Hepatocyte (in vitro differentiated cells): ENCODE results near the gene CAPN13. TPM values are rescaled to one million over a fixed set of nuclear protein-coding genes. Genes with fewer than 3 reads are reported as not detected.
"Not testable (repeated sequence)": the region's sequence is repeated elsewhere in the genome, so short reads cannot be mapped to it uniquely, and the experiment has no call there.

Source experiments
- DNase-seq: peaks from one replicate; pipeline ENCODE4 v3.0.0-alpha.2; 2016; ENCODE audit warnings: low spot score
- H2AFZ ChIP-seq: fragments of 200-600 bp; sonication (generic); 2 replicates; pipeline ENCODE4 v1.6.0; 2016; ENCODE audit warnings: antibody characterized with exemption, mild to moderate bottlenecking
- H3K27ac ChIP-seq: fragments of 200-600 bp; sonication (generic); 2 replicates; pipeline ENCODE4 v1.5.1; 2016; ENCODE audit warnings: mild to moderate bottlenecking
- H3K27me3 ChIP-seq: fragments of 200-600 bp; sonication (generic); 2 replicates; pipeline ENCODE4 v1.6.1; 2016
- H3K36me3 ChIP-seq: fragments of 200-600 bp; sonication (generic); replicated peaks from 2 replicates; pipeline ENCODE4 v1.5.1; 2016; ENCODE audit warnings: low read depth; ENCODE audit not compliant: insufficient read depth
- H3K4me1 ChIP-seq: fragments of 200-600 bp; sonication (generic); 2 replicates; pipeline ENCODE4 v1.5.1; 2016; ENCODE audit warnings: mild to moderate bottlenecking, moderate library complexity; ENCODE audit not compliant: insufficient read depth
- H3K4me2 ChIP-seq: fragments of 200-600 bp; sonication (generic); 2 replicates; pipeline ENCODE4 v1.6.0; 2016
- H3K4me3 ChIP-seq: fragments of 200-600 bp; sonication (generic); 2 replicates; pipeline ENCODE4 v1.5.1; 2016; ENCODE audit warnings: mild to moderate bottlenecking
- H3K79me2 ChIP-seq: fragments of 200-600 bp; sonication (generic); 2 replicates; pipeline ENCODE4 v1.6.0; 2017; ENCODE audit warnings: mild to moderate bottlenecking
- H3K9me2 ChIP-seq: fragments of 200-600 bp; sonication (generic); replicated peaks from 2 replicates; pipeline ENCODE4 v1.6.0; 2017; ENCODE audit warnings: mild to moderate bottlenecking; ENCODE audit not compliant: insufficient read depth
- H3K9me3 ChIP-seq: fragments of 200-600 bp; sonication (generic); 2 replicates; pipeline ENCODE4 v1.5.1; 2016; ENCODE audit warnings: low read depth, mild to moderate bottlenecking
- H4K20me1 ChIP-seq: fragments of 200-600 bp; sonication (generic); 2 replicates; pipeline ENCODE4 v1.6.0; 2016; ENCODE audit warnings: mild to moderate bottlenecking; ENCODE audit not compliant: insufficient read depth, poor library complexity, severe bottlenecking
- EZH2 ChIP-seq: fragments of 200-600 bp; sonication (generic); IDR thresholded peaks from 2 replicates; pipeline ENCODE4 v1.6.1; 2016; ENCODE audit warnings: antibody characterized with exemption, mild to moderate bottlenecking, borderline replicate concordance
- EZH2phosphoT487 ChIP-seq: fragments of 200-600 bp; sonication (generic); IDR thresholded peaks from one replicate; pipeline ENCODE4 v1.6.1; 2018; ENCODE audit warnings: antibody characterized with exemption, mild to moderate bottlenecking, low read depth, moderate library complexity; ENCODE audit not compliant: unreplicated experiment, severe bottlenecking
- WGBS: methylation state at CpG from one replicate; pipeline ENCODE4 v1.1.6; 2016; ENCODE audit warnings: low lambda C conversion rate; ENCODE audit errors: missing lambda C conversion rate; 5-methylcytosine and 5-hydroxymethylcytosine counted together
- polyA plus RNA-seq: library from polyadenylated mRNA; unstranded; fragments of >200 nt; fragmentation: Nextera tagmentation; extraction: Ambion mirVana; gene quantifications from 2 replicates; pipeline ENCODE4 v1.2.1, GENCODE V29; 2016
- total RNA-seq: library from RNA; depleted of rRNA; stranded (reverse); fragments of >200 nt; gene quantifications from 2 replicates; pipeline ENCODE4 v1.2.3, GENCODE V29; 2014
- TF ChIP-seq, protein P1 (sequence below): fragments of 200-600 bp; sonication (generic); IDR thresholded peaks from 2 replicates; pipeline ENCODE4 v1.5.1; 2016; ENCODE audit warnings: antibody characterized with exemption, mild to moderate bottlenecking; ENCODE audit not compliant: poor library complexity

The CAPN13 gene
- total and polyA plus RNA-seq, 2 experiments from 2014 or later: 5.9 to 6.0 TPM

DNA sequence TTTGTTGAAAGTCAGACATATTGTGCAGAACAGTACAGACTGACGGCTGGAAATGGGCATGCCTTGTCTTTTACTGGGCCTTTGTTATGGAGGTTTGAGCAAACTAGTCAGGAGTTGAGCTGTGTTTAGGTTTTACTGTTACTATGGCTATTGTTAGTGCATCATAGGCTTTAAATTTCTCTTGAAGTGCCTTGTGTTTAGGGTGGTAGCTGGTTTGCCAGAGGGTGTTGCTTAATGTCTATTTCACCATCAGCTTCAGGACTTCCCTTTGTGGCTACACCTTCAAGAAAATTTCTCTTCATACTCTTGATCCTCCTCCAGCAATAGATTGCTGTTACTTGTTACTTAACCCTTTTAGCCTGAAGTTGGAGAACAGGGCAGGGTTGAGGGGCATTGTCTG lies 104.6 kb downstream of the CAPN13 start:
- Histone ChIP-seq H3K4me1 (no peaks in the 10 kb centered on the region), H2AFZ (no peak overlapping the region), H3K9me2 (no peaks in the 10 kb centered on the region), H3K9me3 (peaks cover 13% of the 10 kb centered on the region), H3K27ac (no peak overlapping the region), H3K36me3 (no peaks in the 10 kb centered on the region), H3K4me3 (no peak overlapping the region), H4K20me1 (no peaks in the 10 kb centered on the region), H3K4me2 (no peak overlapping the region), H3K79me2 (no peaks in the 10 kb centered on the region), H3K27me3 (no peaks in the 10 kb centered on the region)
- DNase-seq: no peak
- TF ChIP-seq, protein P1, sequence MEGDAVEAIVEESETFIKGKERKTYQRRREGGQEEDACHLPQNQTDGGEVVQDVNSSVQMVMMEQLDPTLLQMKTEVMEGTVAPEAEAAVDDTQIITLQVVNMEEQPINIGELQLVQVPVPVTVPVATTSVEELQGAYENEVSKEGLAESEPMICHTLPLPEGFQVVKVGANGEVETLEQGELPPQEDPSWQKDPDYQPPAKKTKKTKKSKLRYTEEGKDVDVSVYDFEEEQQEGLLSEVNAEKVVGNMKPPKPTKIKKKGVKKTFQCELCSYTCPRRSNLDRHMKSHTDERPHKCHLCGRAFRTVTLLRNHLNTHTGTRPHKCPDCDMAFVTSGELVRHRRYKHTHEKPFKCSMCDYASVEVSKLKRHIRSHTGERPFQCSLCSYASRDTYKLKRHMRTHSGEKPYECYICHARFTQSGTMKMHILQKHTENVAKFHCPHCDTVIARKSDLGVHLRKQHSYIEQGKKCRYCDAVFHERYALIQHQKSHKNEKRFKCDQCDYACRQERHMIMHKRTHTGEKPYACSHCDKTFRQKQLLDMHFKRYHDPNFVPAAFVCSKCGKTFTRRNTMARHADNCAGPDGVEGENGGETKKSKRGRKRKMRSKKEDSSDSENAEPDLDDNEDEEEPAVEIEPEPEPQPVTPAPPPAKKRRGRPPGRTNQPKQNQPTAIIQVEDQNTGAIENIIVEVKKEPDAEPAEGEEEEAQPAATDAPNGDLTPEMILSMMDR: no peak
- TF ChIP-seq EZH2phosphoT487 (no peak), EZH2 (no peak)
- 81% methylated on average over 1 of the region's 1 CpG for WGBS

DNA sequence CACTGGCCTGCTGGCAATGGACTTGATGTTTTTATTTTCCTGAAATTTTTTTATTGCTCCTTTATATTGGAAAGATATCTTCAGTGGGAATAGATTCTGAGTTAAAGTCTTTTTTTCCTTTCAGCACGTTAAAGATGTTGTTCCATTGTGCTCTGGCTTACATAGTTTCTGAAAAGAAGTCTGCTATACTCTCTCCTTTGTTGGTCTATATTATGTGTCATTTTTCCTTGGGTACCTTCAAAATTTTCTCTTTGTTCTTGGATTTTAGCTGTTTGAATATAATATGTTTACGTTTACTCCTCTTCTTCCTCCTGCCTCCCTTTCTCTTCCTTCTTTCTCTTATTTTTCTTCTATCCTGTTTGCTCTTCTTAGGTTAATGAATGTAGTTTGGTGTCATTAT lies 105.5 kb downstream of the CAPN13 start:
- TF ChIP-seq, protein P1: no peak
- Histone ChIP-seq H3K4me2 (no peak overlapping the region), H3K79me2 (no peaks in the 10 kb centered on the region), H3K27me3 (no peaks in the 10 kb centered on the region), H3K27ac (no peak overlapping the region), H3K4me1 (no peaks in the 10 kb centered on the region), H3K36me3 (no peaks in the 10 kb centered on the region), H3K9me2 (no peaks in the 10 kb centered on the region), H4K20me1 (no peaks in the 10 kb centered on the region), H2AFZ (no peak overlapping the region), H3K4me3 (no peak overlapping the region), H3K9me3 (peaks cover 13% of the 10 kb centered on the region)
- WGBS: 55% methylated on average over 2 of the region's 2 CpGs
- DNase-seq: no peak

DNA sequence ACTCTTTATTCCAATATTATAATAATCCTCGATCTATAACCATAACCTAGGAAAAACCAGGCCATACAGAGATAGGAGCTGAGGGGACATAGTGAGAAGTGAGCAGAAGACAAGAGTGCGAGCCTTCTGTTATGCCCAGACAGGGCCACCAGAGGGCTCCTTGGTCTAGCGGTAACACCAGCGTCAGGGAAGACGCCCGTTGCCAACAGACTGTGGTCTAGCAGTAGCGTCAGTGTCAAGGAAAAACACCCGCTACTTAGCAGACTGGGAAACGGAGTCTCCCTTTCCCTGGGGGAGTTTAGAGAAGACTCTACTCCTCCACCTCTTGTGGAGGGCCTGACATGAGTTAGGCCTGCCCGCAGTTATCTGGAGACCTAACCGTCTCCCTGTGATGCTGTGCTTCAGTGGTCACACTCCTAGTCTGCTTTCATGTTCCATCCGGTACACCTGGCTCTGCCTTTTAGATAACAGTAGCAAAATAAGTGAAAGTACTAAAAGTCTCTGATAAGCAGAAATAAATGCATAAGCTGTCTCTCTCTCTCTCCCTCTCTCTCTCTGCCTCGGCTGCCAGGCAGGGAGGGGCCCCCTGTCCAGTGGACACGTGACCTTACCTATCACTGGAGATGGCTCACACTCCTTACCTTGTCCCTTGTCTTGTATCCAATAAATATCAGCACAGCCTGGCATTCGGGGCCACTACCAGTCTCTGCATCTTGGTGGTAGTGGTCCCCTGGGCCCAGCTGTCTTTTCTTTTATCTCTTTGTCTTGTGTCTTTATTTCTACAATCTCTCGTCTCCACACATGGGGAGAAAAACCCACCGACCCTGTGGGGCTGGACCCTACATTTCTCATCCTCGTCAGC lies 109.8 kb downstream of the CAPN13 start:
- H3K36me3 ChIP-seq, H3K27ac ChIP-seq, H3K9me2 ChIP-seq, DNase-seq, H3K27me3 ChIP-seq, H3K4me3 ChIP-seq, H3K4me2 ChIP-seq, H3K79me2 ChIP-seq, H4K20me1 ChIP-seq, H3K4me1 ChIP-seq, H2AFZ ChIP-seq: not testable (repeated sequence)
- WGBS: 95% methylated on average over 18 of the region's 18 CpGs
- peaks cover 12% of the 10 kb centered on the region for H3K9me3 ChIP-seq

DNA sequence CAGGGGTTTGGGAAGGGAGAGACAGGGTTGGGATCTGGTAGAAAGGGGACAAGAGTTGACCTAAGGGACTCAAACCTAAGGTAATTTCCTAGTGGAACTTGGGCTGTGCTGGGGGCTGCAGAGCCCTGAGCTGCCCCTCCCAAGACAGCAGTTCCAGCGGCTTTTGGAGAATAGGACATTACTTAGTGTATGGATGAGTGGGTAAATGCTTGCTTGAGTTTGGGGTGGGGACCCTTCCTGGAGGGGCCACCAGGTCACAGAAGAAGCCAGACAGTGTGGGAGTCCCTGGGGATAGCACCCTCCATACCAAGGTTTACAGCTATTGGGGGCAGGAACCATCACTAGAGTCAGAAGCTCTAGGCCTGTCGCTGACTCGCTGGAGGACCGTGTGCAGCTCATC lies 111.5 kb downstream of the CAPN13 start:
- Histone ChIP-seq H2AFZ (no peak overlapping the region), H3K4me2 (no peak overlapping the region), H3K4me3 (no peak overlapping the region), H3K27me3 (no peaks in the 10 kb centered on the region), H3K27ac (no peak overlapping the region), H3K9me2 (no peaks in the 10 kb centered on the region), H3K36me3 (no peaks in the 10 kb centered on the region), H3K9me3 (no peaks in the 10 kb centered on the region), H3K79me2 (no peaks in the 10 kb centered on the region), H3K4me1 (no peaks in the 10 kb centered on the region), H4K20me1 (no peaks in the 10 kb centered on the region)
- 95% methylated on average over 4 of the region's 4 CpGs for WGBS
- no peak for TF ChIP-seq EZH2phosphoT487
- TF ChIP-seq, protein P1: no peak
- TF ChIP-seq EZH2: no peak
- DNase-seq: no peak
